Measurements from ENCODE around the gene ID3. TPM values are rescaled to one million over a fixed set of nuclear protein-coding genes. Genes with fewer than 3 reads are reported as not detected.
A peak's percentile ranks its signal among the peaks of the same experiment; 100 is the strongest.
"Not testable (repeated sequence)": the region's sequence is repeated elsewhere in the genome, so short reads cannot be mapped to it uniquely, and the experiment has no call there.

ID3 gene
- total RNA-seq, 1 experiment from 2014 or later = 10.4 TPM

DNA sequence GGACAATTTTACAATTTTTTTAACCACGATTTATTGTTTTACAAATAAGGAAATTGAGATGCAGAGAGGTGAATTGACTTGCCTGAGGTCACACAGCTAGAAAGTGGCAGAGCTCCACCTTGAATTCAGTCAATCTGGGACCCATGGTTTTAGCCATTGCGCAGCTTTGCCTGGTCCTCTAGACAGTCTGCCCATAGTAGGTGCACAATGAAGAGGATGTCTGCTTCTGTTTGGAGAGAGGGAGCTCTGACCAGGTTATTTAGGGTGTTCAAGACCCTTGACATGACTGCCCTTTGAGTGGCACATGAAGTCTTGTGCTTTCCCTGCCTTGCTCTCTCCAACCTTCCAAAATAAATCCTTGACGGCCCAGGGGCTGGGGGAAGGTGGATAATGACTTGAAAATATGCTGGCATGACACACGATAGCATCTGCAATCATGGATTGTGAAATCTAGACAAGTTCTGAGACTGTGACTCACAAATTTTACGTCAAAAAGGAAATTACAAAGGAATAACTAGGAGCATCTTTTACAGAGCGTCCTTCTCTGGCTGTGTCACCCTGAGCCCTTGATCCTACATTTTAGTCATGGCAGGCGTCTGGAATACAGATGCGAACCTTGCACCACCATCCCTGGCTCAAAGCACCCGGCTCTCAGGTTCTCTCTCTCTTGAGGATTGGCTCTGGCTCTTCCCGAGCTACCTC, 26.2 kb upstream of the ID3 start:
- ChIA-PET CTCF (interaction anchor here (0.6 kb wide), 1 partner anchor 26 kb away, joined by 9 read pairs; no protein-coding TSS in a partner anchor), POLR2A (ENCODE audit: unreplicated experiment) (interaction anchor here (0.6 kb wide), 2 partner anchors 26 to 152 kb away, joined by 4 to 21 read pairs; no protein-coding TSS in a partner anchor)
- Histone ChIP-seq H3K4me2 (peak overlapping the region; percentile 51), H2AFZ (no peak overlapping the region), H3K36me3 (ENCODE audit: low read depth) (no peaks in the 10 kb centered on the region), H3K27ac (peak overlapping the region; percentile 80), H3K9me3 (ENCODE audit: insufficient read depth, low read depth) (no peaks in the 10 kb centered on the region), H3K4me1 (replicated peaks; ENCODE audit: insufficient read depth) (peaks cover 13% of the 10 kb centered on the region), H4K20me1 (ENCODE audit: insufficient read depth) (no peaks in the 10 kb centered on the region), H3K79me2 (ENCODE audit: low read depth) (no peaks in the 10 kb centered on the region), H3F3A (ENCODE audit: insufficient read depth, low read depth) (peaks cover 12% of the 10 kb centered on the region; the same call in 1 of the 2 replicates), H3K4me3 (no peak overlapping the region), H3K27me3 (ENCODE audit: insufficient read depth, low read depth) (no peaks in the 10 kb centered on the region), H3K9me2 (ENCODE audit: insufficient read depth) (no peaks in the 10 kb centered on the region)
- intact Hi-C loops (cut with micrococcal nuclease; ENCODE audit: unreplicated experiment) = loop anchor here (1.0 kb wide), 1 partner anchor 29 kb away; no protein-coding TSS in a partner anchor
- BruUV-seq (replicated peaks) = no TSS peak
- peak; percentile 56 to 91 for DNase-seq
- TF ChIP-seq, protein P1, sequence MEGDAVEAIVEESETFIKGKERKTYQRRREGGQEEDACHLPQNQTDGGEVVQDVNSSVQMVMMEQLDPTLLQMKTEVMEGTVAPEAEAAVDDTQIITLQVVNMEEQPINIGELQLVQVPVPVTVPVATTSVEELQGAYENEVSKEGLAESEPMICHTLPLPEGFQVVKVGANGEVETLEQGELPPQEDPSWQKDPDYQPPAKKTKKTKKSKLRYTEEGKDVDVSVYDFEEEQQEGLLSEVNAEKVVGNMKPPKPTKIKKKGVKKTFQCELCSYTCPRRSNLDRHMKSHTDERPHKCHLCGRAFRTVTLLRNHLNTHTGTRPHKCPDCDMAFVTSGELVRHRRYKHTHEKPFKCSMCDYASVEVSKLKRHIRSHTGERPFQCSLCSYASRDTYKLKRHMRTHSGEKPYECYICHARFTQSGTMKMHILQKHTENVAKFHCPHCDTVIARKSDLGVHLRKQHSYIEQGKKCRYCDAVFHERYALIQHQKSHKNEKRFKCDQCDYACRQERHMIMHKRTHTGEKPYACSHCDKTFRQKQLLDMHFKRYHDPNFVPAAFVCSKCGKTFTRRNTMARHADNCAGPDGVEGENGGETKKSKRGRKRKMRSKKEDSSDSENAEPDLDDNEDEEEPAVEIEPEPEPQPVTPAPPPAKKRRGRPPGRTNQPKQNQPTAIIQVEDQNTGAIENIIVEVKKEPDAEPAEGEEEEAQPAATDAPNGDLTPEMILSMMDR (conservative IDR thresholded peaks at IDR 0.05) = no peak
- no peak for TF ChIP-seq EZH2 (IDR thresholded peaks at IDR 0.05; ENCODE audit: low read depth)

DNA sequence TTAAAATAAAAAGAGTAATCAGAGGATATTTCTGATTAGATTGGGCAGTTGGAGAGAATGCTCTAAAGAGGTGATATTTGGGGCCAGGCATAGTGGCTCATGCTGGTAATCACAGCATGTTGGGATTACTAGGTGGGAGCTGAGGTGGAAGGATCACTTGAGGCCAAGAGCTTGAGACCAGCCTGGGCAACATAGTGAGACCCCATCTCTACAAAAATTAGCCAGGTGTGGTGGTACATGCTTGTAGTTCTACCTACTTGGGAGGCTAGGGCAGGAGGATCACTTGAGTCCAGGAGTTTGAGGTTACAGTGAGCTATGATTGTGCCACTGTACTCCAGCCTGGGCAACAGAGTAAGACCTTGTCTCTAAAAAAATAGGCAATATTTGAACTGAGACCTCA, 24.4 kb upstream of the ID3 start:
- POLR2A ChIA-PET (ENCODE audit: unreplicated experiment); intact Hi-C loops (cut with micrococcal nuclease; ENCODE audit: unreplicated experiment); H2AFZ ChIP-seq; H3K79me2 ChIP-seq (ENCODE audit: low read depth); CTCF ChIA-PET; H4K20me1 ChIP-seq (ENCODE audit: insufficient read depth); H3K27ac ChIP-seq; H3K4me3 ChIP-seq; H3K9me2 ChIP-seq (ENCODE audit: insufficient read depth); BruUV-seq (replicated peaks); H3K27me3 ChIP-seq (ENCODE audit: insufficient read depth, low read depth); H3K4me2 ChIP-seq; DNase-seq; H3K36me3 ChIP-seq (ENCODE audit: low read depth); H3K9me3 ChIP-seq (ENCODE audit: insufficient read depth, low read depth): not testable (repeated sequence)
- peaks cover 13% of the 10 kb centered on the region for H3K4me1 ChIP-seq (replicated peaks; ENCODE audit: insufficient read depth)
- H3F3A ChIP-seq (ENCODE audit: insufficient read depth, low read depth) = peaks cover 12% of the 10 kb centered on the region; the same call in 1 of the 2 replicates

DNA sequence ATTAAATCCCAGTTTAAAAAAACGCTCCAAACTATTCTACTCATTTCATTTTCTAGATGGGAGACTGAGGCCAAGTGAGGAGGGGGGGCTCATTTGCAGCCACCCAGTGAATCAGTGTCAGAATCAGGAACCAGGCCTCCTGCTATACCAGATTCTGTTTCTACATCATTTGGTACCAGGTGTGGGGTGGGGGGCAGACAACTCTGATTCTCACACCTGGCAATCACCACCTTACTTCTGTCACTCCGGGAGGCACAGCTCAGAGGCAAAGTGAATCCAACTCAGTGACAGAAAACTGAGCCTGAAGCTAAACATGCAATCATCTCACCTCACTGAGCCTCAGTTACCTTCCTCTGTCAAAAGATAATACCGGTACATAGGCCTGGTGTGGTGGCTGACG, 23.5 kb upstream of the ID3 start:
- Histone ChIP-seq H3K27me3 (ENCODE audit: insufficient read depth, low read depth) (no peaks in the 10 kb centered on the region), H3K4me2 (no peak overlapping the region), H3K9me3 (ENCODE audit: insufficient read depth, low read depth) (no peaks in the 10 kb centered on the region), H3K36me3 (ENCODE audit: low read depth) (no peaks in the 10 kb centered on the region), H3K27ac (no peak overlapping the region), H3F3A (ENCODE audit: insufficient read depth, low read depth) (peaks cover 19% of the 10 kb centered on the region; the same call in 1 of the 2 replicates), H3K4me1 (replicated peaks; ENCODE audit: insufficient read depth) (peaks cover 22% of the 10 kb centered on the region), H3K4me3 (no peak overlapping the region), H3K79me2 (ENCODE audit: low read depth) (no peaks in the 10 kb centered on the region), H2AFZ (no peak overlapping the region), H4K20me1 (ENCODE audit: insufficient read depth) (no peaks in the 10 kb centered on the region), H3K9me2 (ENCODE audit: insufficient read depth) (no peaks in the 10 kb centered on the region)
- ChIA-PET CTCF (no interaction called here), POLR2A (ENCODE audit: unreplicated experiment) (no interaction called here)
- intact Hi-C loops (cut with micrococcal nuclease; ENCODE audit: unreplicated experiment) = no loop called here
- no peak for DNase-seq
- no TSS peak for BruUV-seq (replicated peaks)
- TF ChIP-seq, protein P1 (conservative IDR thresholded peaks at IDR 0.05) = no peak
- no peak for TF ChIP-seq EZH2 (IDR thresholded peaks at IDR 0.05; ENCODE audit: low read depth)

Data from PC-9 (cell line).